GM19463 (cell line): ENCODE data around the gene ZC3H8.
"Not testable (repeated sequence)": the region's sequence is repeated elsewhere in the genome, so short reads cannot be mapped to it uniquely, and the experiment has no call there.

ENCODE experiments used
- ATAC-seq: cut with Tn5 transposase; IDR thresholded peaks from one replicate; pipeline ENCODE4 v1.9.1; 2021; ENCODE audit warnings: mild to moderate bottlenecking, moderate library complexity; ENCODE audit not compliant: unreplicated experiment

Gene ZC3H8

DNA sequence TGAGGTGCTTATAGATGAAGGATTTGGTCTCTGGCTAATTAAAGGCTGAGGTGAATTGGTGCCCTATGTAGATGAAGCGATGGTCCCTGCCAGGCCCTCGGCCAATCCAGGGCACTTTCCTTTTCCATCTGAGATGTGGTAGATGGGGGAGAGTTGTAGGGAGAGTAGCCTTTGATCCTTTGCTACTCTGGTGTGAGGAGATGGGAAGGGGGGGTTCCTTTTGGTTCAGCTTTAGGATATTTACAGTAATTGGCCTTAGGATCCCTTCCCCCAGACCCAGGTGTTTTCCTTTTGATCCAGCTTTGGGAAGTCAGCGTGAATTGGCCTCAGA, 5.4 kb upstream of the ZC3H8 start:
- no peak for ATAC-seq

DNA sequence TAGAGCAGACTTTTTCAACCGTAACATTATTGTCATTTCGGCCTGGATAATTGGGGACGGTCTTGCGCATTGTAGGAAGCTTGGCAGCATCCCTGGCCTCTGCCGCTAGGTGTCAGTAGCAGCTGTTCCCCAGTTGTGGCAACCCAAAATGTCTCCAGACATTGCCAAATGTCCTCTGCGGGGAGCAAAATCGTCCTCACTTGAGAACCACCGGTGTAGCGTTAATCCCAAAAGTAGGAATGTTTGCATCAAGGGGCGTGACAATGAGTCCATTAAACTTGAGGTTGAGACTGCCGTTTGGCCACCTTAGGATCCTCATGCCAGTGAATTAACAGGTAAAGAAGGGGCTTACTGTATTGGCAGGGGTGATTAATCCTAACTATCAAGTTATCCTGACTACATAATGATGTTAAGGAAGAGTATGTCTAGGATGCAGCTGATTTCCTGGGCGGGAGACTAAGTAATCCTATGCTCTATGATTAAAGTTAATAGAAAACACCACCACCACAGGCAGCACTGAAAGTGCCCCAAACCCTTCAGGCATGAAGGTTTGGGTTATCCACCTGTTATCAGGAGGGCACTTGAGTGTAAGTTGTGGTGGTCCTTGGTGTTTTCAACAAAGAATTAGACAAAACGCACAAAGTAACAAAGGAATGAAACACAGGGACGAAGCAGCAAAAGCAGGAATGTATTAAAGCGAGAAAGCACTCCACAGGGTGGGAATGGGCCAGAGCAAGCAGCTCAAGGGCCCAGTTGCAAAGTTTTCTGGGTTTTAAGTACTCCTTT, 4.9 kb upstream of the ZC3H8 start:
- peak; percentile 32 for ATAC-seq

DNA sequence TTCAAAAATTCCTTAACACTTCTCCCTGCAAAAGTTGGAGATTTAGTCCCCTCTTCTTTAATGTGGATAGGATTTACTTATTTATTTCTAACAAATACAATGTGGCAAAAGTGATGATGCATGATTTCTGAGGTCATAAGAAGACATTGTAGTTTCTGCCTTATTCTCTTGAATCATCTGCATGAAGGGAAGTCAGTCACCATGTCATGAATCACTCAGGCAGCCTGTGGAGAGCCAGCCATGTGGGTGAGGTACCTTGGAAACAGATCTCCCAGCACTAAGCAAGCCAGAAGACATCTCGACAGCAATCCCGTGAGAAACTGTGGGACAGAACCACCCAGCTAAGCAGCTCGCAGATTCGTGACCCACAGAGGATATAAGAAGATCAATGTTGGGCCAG, 2.7 kb upstream of the ZC3H8 start:
- no peak for ATAC-seq

DNA sequence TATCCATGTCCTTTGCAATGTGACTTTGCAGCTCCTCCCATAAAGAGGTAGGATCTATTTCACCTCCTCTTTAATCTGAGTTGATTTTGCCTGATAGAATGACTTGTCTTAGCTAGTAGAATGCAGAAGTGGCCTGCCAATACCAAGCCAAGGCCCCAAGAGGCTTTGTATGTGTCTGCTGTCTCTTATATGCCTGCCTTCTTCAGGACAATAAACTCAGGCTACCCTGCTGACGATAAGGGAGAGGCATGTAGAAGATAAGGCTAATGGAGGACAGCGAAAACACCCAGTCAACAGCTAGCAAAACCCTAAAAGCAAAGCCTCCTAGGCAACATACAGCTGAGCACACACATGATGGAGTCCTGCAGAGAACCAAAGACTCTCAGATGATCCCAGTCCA, 1.8 kb upstream of the ZC3H8 start:
- ATAC-seq, result no peak

DNA sequence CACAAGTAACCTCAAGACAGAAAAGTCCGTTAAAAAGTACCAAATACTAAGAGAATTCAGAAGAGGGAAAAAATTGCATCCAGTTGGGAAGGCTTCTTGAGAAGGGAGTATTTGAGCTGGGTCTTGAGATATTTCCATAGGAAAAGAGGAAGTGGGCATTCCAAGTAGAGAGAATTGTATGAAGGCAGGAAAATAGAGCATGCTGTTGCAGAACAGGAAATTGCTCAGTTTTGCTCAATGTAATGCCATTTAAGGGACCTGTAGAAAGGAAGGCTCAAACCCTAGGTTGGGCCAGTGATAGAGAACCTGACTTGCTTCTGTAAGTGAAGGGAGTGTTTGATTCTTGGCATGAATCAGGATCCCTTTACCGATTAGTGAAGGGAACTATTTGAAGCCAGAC, 1.0 kb upstream of the ZC3H8 start:
- ATAC-seq, result no peak

DNA sequence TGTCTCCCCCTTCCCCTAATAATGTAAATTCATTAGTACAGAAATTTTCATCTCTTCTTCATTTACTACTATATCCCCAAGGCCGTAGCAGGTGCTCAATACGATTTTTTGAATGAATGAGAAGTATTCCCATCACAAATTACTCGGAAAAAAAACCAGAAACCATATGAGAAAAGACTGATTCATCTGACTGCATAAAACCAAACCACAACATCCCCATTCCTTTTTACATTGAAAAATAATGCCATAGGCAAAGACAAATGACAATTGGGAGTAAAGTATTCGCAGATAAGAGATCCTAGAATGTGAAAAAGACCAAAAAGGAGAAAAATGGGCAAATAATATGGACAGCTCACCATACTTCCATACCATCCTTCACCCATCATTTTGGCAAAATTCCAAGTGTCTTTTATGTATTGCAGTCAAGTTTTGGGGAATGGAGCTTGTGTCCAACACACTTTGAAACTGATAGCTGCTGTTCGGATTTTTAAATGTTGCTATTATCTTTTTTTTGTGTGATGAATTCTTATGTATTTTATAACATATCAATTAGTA, 1.5 kb downstream of the ZC3H8 start:
- ATAC-seq, result no peak

DNA sequence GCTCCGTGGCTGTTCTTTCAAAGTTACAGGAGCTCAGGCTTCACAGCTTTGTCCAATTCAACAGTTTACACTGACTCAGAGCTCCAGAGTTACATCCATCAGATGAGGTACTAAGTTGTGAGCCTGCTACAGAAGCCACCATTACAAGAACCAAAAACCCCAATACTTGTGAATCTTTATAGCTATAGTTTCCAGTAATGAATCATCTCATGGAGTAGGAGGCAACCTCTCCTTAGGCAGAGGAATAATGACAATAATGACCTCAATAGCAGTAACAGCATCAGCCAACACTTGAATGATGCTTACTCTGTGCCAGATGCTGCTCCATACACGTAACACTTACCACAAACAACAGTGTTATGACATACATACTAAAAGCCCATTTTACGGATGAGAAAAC, 3.6 kb downstream of the ZC3H8 start:
- ATAC-seq, result no peak

DNA sequence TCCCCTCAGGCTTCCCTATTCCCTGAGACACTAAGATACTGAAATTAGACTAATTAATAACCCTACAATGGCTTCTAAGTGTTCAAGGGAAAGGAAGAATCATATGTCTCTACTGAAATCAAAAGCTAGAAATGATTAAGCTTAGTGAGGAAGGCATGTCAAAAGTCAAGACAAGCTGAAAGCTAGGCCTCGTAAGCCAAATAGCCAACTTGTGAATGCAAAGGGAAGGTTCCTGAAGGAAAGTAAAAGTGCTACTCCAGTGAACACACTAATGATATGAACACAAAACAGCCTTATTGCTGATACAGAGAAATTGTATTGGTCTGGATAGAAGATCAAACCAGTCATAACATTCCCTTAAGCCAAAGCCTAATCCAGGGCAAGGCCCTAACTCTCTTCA, 10.0 kb downstream of the ZC3H8 start:
- no peak for ATAC-seq

DNA sequence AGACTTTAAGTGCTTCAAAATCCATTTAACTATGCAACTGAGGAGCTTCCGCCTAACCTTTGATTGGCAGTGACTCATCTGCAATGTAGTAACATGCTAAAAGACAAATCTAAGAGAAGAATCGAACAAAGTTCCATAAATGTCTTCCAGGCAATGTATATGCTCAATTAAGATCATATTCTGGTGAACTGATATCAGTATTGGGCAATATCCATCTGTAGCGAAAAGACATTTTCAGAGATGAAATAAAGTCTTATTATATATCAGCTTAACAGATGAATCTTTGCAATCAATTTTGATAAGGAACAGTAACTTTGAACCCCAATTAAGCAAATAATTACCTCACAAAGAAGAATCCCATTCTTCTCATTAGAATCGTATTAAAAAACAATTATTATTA, 11.6 kb downstream of the ZC3H8 start:
- no peak for ATAC-seq

DNA sequence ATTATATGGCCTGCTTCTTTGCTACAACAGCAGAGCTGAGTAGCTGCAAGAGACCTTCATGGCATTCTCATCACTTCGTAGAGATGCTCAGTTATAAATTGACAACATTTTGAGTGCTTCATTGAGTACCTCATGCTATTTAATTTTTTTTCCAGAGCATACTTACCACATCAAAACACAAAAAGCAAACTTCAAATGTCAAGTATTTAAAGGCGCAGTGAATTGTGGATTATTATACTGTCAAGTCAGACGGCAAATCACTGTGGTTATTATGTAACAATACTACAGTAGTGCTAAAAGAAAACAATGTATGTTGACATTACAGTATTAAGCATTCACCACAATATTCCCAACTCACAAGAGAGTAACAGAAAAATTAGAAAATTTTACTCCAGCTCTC, 12.5 kb downstream of the ZC3H8 start:
- no peak for ATAC-seq

DNA sequence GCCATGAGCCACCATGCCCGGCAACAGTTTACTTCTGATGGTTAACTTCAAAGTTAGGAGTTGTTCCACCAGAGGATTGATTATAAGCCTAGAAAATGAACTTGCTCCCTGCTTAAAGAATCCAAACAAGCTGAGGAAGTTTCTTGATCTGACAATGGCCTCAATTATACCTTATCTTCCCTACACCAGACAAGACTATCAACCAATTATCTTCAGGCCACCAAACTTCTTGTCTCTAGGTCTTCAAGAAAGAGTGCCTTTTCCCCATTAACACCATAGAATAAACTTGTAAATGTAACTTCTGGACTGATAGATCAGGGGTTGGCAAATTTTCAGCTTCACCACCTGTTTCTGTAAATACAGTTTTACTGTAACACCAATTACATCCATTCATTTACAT, 15.0 kb downstream of the ZC3H8 start:
- no peak for ATAC-seq

DNA sequence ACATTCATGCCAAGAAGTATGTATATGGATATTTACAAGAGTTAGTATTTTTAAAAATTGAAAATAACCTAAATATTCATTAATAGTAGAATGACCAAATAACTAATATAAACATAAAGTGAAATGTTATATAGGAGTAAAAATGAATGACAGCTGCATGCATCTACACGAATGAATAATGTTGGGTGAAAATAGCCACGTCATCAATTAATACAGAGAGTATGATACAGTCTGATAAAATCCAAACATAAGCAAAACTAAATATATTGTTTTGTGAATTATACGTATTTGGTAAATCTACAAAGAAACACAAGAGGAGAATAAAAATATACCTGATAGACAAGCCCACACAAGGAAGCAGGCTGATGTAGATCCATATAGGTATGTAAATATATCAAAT, 24.5 kb downstream of the ZC3H8 start:
- no peak for ATAC-seq

DNA sequence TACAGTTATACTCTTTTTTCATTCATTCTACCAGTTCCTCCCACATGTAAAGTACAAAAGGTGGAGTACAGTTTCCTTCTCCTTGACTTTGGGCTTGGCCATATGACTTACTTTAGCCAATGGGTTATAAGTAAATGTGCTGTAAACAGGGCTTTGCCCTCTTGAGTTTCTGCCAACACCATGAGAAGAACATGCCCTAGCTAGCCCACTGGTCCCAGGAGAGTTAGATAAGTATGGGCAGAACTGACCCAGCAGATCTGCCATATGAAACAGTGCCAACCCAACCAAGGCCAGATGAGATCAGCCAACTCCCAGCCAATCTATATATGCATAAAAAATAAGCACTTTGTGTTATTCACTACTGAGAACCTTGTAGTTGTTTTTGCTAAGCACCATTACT, 25.5 kb downstream of the ZC3H8 start:
- ATAC-seq, result no peak

DNA sequence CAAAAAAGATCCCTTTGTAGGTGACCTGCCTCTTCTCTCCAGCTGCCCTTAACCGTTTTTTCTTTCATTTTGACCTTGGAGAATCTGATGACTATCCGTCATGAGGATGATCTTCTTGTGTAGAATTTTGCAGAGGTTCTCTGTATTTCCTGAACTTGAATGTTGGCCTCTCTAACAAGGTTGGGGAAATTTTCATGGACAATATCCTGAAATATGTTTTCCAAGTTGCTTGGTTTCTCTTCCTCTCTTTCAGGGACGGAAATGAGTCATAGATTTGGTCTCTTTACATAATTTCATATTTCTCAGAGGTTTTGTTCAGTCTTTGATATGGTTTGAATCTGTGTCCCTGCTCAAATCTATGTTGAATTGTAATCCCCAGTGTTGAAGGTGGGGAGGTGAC, 34.0 kb downstream of the ZC3H8 start:
- ATAC-seq, result no peak

DNA sequence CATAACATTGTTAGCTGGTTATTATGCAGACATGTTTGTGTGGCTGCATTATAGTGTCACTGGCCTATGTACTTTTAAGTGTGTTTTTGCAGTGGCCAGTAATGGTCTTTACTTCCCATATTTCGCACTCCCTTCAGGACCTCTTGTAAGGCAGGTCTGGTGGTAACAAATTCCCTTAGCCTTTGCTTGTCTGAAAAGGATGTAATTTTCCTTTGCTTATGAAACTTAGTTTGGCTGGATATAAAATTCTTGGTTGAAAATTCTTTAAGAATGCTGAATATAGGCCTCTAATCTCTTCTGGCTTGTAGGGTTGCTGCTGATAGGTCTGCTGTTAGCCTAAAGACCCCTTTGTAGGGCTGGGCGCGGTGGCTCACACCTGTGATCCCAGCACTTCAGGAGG, 34.7 kb downstream of the ZC3H8 start:
- ATAC-seq, result no peak

DNA sequence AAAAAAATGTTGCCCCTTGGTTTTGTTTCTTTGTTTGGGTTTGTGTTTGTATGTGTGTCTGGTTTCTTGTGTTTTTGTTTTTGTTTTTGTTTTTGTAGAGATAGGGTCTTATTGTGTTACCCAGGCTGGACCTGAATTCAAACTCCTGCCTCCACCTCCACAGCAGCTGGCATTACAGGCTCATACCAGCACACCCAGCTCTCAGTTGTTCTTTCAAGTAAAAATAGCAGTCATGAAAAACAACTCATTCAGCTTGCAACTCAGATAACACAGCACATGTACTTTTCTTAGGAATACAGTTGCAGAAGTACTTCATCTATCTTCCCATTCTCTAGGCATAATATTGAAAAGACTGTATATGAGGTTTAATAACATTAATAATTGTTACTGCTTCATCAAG, 37.0 kb downstream of the ZC3H8 start:
- no peak for ATAC-seq

DNA sequence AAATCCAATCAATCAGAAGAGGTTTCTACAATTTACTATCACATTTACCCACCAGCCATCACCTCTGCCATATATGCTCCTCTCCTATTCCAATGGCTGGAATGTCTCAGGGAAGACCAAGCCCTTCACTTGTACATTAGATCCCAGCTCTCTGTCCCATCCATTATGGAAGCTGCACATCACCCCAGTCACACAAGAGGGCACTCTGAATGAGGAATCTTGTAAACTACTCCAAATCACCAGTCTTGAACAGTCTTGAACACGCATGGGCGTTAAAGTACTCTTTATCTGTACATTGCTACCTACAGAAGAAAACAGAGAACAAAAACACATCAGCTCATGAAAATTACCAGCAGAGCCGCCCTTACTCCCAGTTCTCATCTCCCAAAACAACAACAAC, 38.7 kb downstream of the ZC3H8 start:
- ATAC-seq, result no peak

DNA sequence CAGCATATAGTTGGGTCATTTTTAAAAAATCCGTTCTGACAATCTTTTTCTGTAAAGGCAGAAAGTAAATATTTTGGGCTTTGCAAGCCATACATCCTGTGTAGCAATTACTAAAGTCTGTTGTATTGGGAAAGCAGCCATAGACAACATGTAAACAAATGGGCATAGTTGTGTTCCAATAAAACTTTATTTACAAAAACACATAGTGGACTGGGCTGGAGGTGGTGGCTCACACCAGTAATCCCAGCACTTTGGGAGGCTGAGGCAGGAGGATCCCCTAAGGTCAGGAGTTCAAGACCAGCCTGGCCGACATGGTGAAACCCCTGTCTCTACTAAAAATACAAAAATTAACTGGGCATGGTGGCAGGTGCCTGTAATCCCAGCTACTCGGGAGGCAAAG, 46.9 kb downstream of the ZC3H8 start:
- ATAC-seq, result not testable (repeated sequence)

DNA sequence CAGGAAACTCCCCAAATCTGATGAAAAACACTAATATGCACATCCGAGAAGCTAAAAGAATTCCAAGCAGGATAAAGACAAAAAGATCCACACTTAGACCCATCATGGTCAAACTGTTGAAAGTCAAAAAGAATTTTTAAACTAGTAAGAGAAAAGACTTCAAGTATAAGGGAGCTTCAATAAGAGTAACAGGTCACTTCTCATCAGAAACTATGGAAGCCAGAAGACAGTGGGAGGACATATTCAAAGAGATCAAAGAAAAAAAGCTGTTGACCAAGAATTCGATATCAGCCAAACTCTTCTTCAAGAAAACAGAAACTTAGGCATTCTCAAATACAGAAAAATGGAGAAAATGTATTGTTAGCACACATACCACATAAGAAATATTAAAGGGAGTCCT, 50.4 kb downstream of the ZC3H8 start:
- no peak for ATAC-seq

DNA sequence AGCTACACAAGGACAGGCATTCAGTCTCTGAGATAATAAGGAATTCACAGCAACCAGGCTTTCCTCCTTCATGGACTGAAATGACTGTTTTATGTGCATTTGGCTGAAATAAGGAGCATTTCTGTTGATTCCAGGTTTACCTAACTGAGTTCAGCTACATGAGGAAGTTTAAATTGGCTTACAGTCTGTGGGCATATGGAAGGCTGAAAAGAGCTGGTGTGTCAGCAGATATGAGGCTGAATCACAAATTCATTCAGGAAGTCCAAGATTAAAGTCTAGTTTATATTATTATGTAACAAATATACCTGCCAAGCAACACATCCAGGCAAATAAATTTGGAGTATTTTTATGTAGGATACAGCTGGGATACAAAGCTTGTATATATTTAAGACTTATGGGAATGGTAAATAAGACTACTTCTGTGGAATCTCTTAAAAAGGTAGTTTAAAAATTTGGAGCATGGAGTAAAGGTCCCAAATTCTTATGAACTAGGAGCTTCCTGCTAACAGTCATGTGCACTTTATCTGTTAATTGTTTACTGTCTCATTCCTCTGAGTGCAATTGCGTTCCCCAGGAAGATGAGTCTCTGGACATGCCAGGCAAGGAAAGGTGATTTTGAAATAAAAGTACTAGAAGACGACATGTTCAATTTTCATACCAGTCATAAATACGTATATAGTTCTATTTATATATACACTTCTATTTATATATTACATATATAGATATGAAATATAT, 53.0 kb downstream of the ZC3H8 start:
- no peak for ATAC-seq

DNA sequence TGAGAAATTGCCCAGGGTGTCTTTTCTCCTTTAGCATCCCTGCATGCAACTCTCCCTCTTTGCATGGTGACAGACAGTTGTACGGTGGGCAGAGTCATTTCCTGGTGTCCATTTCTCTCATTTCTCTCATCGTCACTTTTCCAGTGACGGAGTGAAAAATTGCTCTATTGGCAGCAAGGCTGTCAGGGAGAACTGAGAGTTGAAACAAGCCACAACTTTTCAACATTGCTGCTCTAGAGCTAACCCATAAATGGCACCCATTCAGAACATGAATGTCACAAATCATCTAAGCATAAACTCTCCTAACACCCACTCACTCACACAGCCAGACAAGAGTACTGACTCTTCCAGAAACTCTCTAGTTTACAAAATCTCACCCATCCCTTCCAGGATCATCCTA, 55.7 kb downstream of the ZC3H8 start:
- ATAC-seq, result no peak

DNA sequence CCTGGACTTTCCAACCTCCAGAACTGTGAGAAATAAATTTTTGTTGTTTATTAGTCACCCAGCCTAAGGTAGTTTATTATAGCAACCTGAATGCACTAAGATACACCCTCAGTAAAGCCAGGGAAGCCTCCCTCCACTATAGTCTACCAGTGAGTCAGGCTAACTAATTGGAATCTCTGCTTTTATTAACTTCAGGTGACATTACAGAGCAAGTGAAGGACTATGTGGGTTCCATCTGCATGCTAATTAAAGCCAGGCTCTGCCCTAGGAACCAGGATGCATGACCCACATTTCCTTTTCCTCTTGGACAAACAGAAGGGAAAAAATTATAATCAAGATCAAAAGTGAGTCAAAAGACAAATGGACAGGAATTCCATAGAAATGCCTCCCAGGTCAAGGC, 56.1 kb downstream of the ZC3H8 start:
- no peak for ATAC-seq

DNA sequence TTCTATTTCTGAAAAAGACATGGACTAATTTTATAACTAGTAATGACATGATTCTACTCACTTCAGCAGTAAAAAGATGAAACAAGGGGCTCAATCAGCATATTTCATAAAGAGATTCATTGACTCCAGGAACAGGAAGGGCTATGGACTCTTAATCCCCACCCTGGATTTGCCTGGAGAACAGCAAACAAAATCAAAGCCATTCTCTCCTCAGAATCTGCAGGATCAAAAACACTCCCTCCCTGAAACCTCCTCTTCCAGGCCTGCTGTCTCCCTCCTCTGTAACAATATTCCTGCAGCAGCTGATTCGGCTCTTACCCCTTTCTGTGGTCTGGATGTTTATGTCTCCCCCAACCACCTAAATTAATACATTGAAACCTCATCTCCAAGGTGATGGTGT, 57.0 kb downstream of the ZC3H8 start:
- no peak for ATAC-seq
